ENCODE results near the gene PLCB1. TPM values are rescaled to one million over a fixed set of nuclear protein-coding genes. Genes with fewer than 3 reads are reported as not detected.

Gene PLCB1
- total RNA-seq, 1 experiment from 2014 or later: 6.8 TPM

GRCh38 chr20:8527998-8528723 lies 396.1 kb downstream of the PLCB1 start:
- no TSS peak for BruUV-seq (replicated peaks)
- Histone ChIP-seq H3K4me3 (ENCODE audit: low read depth, low read length, poor library complexity, severe bottlenecking) (no peak overlapping the region), H3K36me3 (ENCODE audit: insufficient read depth, low read length, poor library complexity, severe bottlenecking) (no peaks in the 10 kb centered on the region), H3K27ac (ENCODE audit: low read depth, low read length, poor library complexity, severe bottlenecking) (no peak overlapping the region), H3K27me3 (replicated peaks; ENCODE audit: insufficient read depth, low read depth, low read length, poor library complexity) (no peaks in the 10 kb centered on the region), H3K4me1 (ENCODE audit: insufficient read depth, low read length, poor library complexity, severe bottlenecking) (peaks cover 9% of the 10 kb centered on the region), H3K9me3 (ENCODE audit: low read depth, low read length, poor library complexity, severe bottlenecking) (no peaks in the 10 kb centered on the region)
- intact Hi-C loops (cut with micrococcal nuclease; ENCODE audit: unreplicated experiment): loop anchor here (10.0 kb wide), 1 partner anchor 393 kb away; the partner anchor contains the start of gene PLCB1
- TF ChIP-seq CTCF (conservative IDR thresholded peaks at IDR 0.05; ENCODE audit: low read depth, low read length) (no peak), EZH2 (IDR thresholded peaks at IDR 0.05; ENCODE audit: borderline replicate concordance, low read depth, low read length, poor library complexity, severe bottlenecking) (no peak)
- CTCF ChIA-PET: no interaction called here
- DNase-seq (ENCODE audit: low spot score): no peak
- POLR2A ChIA-PET (ENCODE audit: low non-redundant PET): no interaction called here

DNA sequence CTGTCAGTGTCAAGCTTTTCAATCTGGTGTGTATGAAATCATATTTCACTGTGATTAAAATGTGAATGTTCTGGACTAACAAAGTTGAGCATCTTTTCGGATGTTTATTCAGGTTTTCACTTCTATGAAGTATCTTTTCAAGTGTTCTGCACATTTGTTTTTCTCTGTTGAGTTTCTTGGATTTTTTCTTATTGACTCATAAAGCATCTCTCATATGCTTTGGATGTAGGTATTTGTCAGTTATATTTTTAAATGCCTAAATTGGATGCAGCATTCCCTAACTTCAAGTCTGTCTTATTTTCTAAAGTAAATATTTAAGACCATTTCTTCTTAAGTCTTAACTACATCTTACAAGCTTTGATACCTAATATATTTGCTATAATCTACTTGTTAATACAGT lies 398.0 kb downstream of the PLCB1 start:
- CTCF ChIA-PET: interaction anchor here (0.6 kb wide), 1 partner anchor 219 kb away, joined by 3 read pairs; no protein-coding TSS in a partner anchor
- BruUV-seq (replicated peaks): no TSS peak
- DNase-seq (ENCODE audit: low spot score): no peak
- Histone ChIP-seq H3K27me3 (replicated peaks; ENCODE audit: insufficient read depth, low read depth, low read length, poor library complexity) (no peaks in the 10 kb centered on the region), H3K4me1 (ENCODE audit: insufficient read depth, low read length, poor library complexity, severe bottlenecking) (no peaks in the 10 kb centered on the region), H3K27ac (ENCODE audit: low read depth, low read length, poor library complexity, severe bottlenecking) (no peak overlapping the region), H3K9me3 (ENCODE audit: low read depth, low read length, poor library complexity, severe bottlenecking) (no peaks in the 10 kb centered on the region), H3K4me3 (ENCODE audit: low read depth, low read length, poor library complexity, severe bottlenecking) (no peak overlapping the region), H3K36me3 (ENCODE audit: insufficient read depth, low read length, poor library complexity, severe bottlenecking) (no peaks in the 10 kb centered on the region)
- intact Hi-C loops (cut with micrococcal nuclease; ENCODE audit: unreplicated experiment): no loop called here
- POLR2A ChIA-PET (ENCODE audit: low non-redundant PET): no interaction called here
- no peak for TF ChIP-seq EZH2 (IDR thresholded peaks at IDR 0.05; ENCODE audit: borderline replicate concordance, low read depth, low read length, poor library complexity, severe bottlenecking)
- no peak for TF ChIP-seq CTCF (conservative IDR thresholded peaks at IDR 0.05; ENCODE audit: low read depth, low read length)

DNA sequence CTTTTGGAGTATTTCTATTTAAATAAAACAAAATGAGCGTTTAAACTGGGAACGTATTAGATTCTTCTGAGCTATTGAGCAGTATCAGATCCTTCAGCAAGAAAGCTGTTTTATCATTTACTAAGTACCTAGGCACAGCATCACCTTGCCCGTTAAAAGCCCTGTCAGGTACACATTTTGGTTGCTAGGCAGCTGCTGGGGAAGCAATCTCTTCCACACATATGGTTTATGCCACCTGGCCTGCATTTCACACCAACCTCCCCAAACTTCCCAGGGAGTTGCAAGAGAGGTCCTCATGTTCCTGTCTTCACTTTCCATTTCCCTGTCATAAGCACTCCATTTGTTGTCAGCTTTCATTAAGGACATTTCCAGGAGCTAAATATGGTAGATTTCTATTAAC lies 400.1 kb downstream of the PLCB1 start:
- ChIA-PET CTCF (no interaction called here), POLR2A (ENCODE audit: low non-redundant PET) (no interaction called here)
- H3K9me3 ChIP-seq (ENCODE audit: low read depth, low read length, poor library complexity, severe bottlenecking): no peaks in the 10 kb centered on the region
- no peaks in the 10 kb centered on the region for H3K4me1 ChIP-seq (ENCODE audit: insufficient read depth, low read length, poor library complexity, severe bottlenecking)
- TF ChIP-seq EZH2 (IDR thresholded peaks at IDR 0.05; ENCODE audit: borderline replicate concordance, low read depth, low read length, poor library complexity, severe bottlenecking) (no peak), CTCF (conservative IDR thresholded peaks at IDR 0.05; ENCODE audit: low read depth, low read length) (no peak)
- H3K36me3 ChIP-seq (ENCODE audit: insufficient read depth, low read length, poor library complexity, severe bottlenecking): no peaks in the 10 kb centered on the region
- no peak overlapping the region for H3K4me3 ChIP-seq (ENCODE audit: low read depth, low read length, poor library complexity, severe bottlenecking)
- BruUV-seq (replicated peaks): no TSS peak
- intact Hi-C loops (cut with micrococcal nuclease; ENCODE audit: unreplicated experiment): no loop called here
- no peak overlapping the region for H3K27ac ChIP-seq (ENCODE audit: low read depth, low read length, poor library complexity, severe bottlenecking)
- no peak for DNase-seq (ENCODE audit: low spot score)
- H3K27me3 ChIP-seq (replicated peaks; ENCODE audit: insufficient read depth, low read depth, low read length, poor library complexity): no peaks in the 10 kb centered on the region
